ENCODE results near the gene NFKB1.
"Not testable (repeated sequence)": the region's sequence is repeated elsewhere in the genome, so short reads cannot be mapped to it uniquely, and the experiment has no call there.

NFKB1 gene

DNA sequence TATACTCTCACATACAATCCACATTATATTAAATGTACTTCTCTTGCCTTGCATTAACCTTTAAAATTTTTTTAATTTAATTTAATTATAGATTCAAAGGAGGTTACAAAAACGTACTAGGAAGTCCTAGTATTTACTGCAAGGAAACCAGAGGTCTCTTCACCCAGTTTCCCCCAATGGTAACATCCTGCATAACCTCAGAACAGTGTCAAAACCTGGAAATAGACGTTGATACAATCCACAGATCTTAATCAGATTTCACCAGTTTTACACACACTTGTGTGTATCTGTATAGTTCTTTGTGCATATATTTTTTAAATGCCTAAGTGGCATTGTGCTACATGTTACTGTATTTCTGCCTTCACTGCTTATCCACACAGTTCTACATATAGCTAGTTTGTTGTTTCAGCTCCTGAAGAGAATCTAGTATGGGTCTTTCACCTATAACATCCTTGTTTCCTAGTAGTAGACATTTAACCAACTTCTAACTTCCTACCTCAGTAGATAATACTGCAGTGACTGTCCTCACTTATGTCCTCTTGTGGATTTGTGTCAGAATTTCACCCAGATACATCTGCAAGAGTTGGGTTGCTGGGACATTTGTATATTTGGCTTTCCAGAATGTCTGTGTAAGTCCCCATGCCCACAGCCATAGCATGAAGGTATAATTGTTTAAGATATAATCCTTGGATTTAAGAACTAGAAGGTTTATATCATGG, 103.2 kb downstream of the NFKB1 start:
- no peak for DNase-seq

DNA sequence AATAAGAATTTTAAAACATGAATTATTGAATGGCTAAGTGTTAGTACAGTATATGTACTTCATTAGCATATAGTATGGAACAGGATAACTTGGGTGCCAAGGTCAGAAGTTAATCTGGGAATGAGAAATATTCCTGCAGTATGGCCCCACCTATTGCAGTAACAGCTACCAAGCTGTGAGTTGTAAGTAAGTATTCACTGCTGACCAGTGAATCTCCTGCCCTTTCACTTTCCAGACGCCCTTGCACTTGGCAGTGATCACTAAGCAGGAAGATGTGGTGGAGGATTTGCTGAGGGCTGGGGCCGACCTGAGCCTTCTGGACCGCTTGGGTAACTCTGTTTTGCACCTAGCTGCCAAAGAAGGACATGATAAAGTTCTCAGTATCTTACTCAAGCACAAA, 105.1 kb downstream of the NFKB1 start:
- DNase-seq, result no peak

DNA sequence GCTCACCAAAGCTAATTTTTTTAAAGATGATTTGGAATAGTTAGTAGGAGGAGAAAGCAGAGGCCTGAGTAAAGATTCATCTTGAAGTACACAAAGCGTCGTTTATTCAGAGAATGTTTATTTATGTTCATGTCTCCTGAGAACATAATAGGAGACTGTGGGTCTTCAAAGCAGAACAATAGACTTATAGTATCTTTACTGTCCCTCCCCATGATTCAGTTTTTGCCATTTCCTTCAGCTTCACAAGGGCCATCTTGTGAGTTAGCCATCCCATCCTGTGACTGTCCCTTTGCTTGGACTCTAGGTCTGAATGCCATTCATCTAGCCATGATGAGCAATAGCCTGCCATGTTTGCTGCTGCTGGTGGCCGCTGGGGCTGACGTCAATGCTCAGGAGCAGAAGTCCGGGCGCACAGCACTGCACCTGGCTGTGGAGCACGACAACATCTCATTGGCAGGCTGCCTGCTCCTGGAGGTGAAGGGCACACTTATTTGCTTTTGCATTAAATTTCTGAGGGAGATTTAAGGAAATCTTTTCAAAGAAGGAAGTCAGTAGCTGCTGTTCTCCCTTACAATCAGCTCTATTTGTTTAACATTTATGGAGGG, 105.8 kb downstream of the NFKB1 start:
- DNase-seq, result no peak

GRCh38 chr4:102608190-102608589, 107.0 kb downstream of the NFKB1 start:
- DNase-seq, result no peak

GRCh38 chr4:102610007-102610406, 108.8 kb downstream of the NFKB1 start:
- no peak for DNase-seq

- DNase-seq, result no peak
Measured at GRCh38 chr4:102610476-102610875, 109.3 kb downstream of the NFKB1 start.

DNA sequence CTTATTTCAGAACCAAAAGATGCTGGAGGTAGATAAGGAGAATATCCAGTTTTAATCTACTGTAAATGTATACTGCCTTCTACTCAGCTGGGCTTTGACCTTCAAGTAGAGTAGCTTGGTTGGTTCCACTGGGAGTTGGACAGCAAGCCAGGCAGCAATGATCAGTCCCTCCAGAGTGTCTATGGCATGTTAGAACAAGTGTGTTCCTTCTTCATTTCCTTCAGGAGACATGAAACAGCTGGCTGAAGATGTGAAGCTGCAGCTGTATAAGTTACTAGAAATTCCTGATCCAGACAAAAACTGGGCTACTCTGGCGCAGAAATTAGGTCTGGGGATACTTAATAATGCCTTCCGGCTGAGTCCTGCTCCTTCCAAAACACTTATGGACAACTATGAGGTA, 111.1 kb downstream of the NFKB1 start:
- DNase-seq, result no peak

GRCh38 chr4:102612824-102613366, 111.7 kb downstream of the NFKB1 start:
- DNase-seq, result no peak

- DNase-seq, result no peak
Measured at GRCh38 chr4:102614801-102615200, 113.6 kb downstream of the NFKB1 start.

- DNase-seq, result no peak
Measured at GRCh38 chr4:102616636-102617035, 115.5 kb downstream of the NFKB1 start.

DNA sequence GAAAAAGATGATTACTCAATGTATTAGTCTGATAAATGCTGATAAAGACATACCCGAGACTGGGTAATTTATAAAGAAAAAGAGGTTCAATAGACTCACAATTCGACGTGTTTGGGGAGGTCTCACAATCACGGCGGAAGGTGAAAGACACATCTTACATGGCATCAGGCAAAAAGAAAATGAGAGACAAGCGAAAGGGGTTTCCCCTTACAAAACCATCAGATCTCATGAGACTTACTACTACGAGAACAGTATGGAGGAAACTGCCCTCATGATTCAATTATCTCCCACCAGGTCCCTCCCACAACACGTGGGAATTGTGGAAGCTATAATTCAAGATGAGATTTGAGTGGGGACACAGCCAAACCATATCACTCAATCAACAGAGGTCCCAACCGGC, 117.9 kb downstream of the NFKB1 start:
- not testable (repeated sequence) for DNase-seq

- DNase-seq, result not testable (repeated sequence)
Measured at GRCh38 chr4:102619776-102620631, 118.8 kb downstream of the NFKB1 start.

GRCh38 chr4:102620697-102621497, 119.7 kb downstream of the NFKB1 start:
- DNase-seq, result no peak

DNA sequence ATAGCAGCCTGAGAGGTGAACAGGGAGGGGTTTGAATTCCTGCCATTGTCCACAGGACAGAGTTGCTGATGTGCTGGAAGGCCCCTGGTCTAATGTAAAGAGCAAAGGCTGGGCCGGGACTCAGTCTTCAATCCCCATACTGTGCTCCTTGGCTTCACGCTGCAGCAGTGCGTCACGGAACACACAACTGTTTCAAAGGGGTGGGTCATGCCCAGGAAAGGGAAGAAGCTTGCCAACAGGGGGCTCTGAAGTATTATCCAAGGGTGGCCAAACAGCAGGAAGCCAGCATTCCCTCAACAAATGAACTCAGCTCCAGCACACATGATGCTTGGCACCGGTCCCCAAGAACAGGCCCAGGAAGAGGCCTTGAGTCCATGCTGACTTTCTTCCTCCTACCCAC, 122.5 kb downstream of the NFKB1 start:
- no peak for DNase-seq

DNA sequence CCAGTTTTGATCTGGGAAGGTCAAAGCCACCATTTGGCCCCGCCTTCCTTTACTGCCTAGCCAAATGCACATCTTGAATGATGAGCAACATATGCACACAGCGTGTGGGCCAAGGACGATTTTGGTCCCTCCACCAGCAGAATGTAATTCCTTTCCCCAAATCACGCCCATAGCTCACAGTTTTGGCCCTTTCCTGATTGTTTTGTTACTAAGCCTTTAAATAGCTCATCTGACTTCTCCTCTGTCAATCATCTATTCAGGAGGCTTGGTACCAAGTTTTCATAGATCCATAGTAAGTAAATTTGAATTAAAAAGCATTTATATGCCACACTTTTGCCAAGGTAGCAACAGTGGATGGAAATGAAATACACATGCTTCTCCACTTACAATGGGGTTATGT, 123.3 kb downstream of the NFKB1 start:
- no peak for DNase-seq

GRCh38 chr4:102625232-102625930, 124.2 kb downstream of the NFKB1 start:
- no peak for DNase-seq

DNA sequence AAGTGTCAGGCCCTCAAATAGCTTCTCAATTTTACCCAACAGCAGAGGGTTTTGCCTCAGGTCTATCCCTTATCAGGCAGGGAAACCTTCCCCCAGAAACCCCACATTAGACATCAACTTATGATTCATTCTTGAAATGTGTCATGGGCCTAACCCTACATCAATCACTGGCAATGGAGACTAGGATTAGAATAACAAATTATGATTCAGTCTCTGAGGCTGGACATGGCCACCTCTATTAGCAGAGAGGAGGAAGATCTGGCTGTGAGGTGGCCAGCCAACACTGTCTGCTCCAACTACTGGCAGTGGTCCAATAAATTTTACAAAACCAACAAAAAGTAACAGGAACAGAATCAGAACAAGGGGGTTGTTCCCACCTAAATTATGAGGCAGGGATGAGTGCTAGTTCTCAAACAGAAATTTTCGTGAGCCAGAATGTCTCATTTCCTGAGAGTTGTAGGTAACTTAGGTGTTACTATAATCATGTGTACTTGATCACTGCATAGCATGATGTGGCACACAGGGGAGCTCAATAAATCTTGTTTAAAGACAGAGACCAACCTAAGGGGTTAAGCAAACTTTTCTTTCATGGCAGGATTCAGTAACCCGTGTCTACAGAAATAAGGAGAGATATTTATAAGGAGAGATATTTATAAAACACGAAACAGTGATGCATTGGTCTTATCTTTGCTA, 126.8 kb downstream of the NFKB1 start:
- DNase-seq, result no peak

GRCh38 chr4:102629673-102630072, 128.5 kb downstream of the NFKB1 start:
- no peak for DNase-seq

DNA sequence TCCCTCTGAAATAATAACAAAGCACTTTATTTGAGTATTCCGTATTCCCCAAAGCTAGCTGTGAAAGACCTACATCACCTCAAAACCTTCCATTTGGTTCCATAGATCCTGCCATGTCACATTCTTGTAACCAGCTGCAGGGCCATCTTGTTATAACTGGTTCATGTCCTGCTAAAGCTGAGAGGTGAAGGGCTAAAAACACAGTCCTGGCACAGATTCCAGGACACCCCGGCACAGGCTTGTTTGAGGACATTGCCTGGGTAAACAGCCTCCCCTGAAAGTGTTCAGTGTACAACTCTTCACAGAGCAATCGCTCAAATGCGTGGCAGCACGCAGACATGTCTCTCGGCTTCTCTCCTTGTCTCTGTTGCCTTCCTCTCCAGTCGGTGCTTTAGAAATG, 130.5 kb downstream of the NFKB1 start:
- DNase-seq, result no peak

DNA sequence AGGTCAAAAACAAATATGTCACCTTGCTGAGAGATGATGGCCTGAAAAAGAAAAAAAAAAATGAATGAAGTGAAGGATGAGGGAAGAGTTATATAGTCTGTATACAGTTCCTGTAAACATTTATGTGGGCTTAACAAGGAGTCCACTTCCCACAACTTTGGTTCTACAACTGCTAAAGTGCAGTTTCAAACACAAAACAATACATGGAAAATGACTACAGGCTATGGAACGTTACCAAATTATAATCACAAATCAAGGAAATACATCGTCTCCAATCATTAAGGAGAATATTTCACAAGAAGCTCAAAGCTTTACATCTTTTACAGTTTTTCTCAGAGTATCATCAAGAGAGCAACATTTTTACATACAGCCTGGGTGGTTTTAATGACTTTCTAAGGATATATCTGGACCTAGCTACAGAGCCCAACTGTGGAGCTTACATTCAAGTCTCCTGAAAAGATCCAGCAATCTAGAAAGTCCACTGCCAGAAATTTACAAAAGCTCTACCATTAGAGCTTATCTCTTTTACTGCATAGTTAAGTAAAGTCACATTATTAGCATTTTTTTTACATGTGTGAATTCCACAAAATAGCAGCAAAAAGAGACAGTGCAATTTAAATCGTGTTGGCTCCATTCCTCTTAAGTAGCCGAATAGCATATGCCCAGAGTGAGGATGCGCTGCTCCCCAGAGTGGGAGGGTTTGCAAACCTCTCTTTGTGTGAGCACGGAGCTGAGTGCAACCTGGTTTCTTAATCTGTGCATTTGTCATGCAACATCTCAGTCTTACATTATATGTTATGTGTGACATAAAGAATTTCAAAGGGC, 131.3 kb downstream of the NFKB1 start:
- no peak for DNase-seq

DNA sequence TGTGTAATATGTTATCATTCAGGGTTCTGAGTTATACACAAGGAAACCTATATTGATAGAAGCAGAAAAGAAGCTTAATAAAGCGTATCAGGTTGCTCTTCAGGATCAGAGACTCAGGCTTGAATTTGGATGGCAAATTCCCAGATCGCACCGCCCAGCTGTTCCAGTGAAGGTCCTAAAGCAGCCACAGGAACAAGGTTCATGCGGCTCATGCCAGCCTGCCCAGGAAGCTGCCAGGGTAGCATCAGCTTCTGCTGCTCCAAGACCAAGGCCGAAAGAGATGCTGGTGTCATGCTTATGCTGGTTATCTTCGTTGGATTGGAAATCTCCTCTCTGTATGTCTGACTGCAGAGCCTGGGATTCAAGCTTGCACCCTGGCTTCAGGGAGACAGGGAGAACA, 131.9 kb downstream of the NFKB1 start:
- DNase-seq, result no peak
